Esophagus muscularis mucosa (tissue), 4 donors: ENCODE data around the gene DEDD. TPM values are rescaled to one million over a fixed set of nuclear protein-coding genes. Genes with fewer than 3 reads are reported as not detected.

ENCODE experiments used
- DNase-seq: peaks from one replicate; pipeline ENCODE4 v3.0.0-alpha.2; 2017; ENCODE audit errors: extremely low spot score
- H3K27ac ChIP-seq, 4 donors: fragments of 200-600 bp; sonication (generic); replicated peaks in 1 of 4; 1 replicate in 3 of 4; 2 replicates in 1 of 4; pipeline ENCODE4 v1.5.1; 2016 to 2019; ENCODE audit warnings: mild to moderate bottlenecking in 1 of 4
- H3K27me3 ChIP-seq, 4 donors: fragments of 200-600 bp; sonication (generic); one replicate each; pipeline versions ENCODE4 v1.5.1 to v1.6.0; 2016 to 2019
- H3K36me3 ChIP-seq, 4 donors: fragments of 200-600 bp; sonication (generic); one replicate each; pipeline ENCODE4 v1.5.1; 2016 to 2019
- H3K4me1 ChIP-seq, 4 donors: fragments of 200-600 bp; sonication (generic); one replicate each; pipeline ENCODE4 v1.5.1; 2016 to 2019
- H3K4me3 ChIP-seq, 4 donors: fragments of 200-600 bp; sonication (generic); 1 replicate in 2 of 4; 2 replicates in 2 of 4; pipeline ENCODE4 v1.5.1; 2016 to 2019; ENCODE audit warnings: mild to moderate bottlenecking in 4 of 4, moderate library complexity in 1 of 4
- H3K9me3 ChIP-seq, 4 donors: fragments of 200-600 bp; sonication (generic); 1 replicate in 3 of 4; 2 replicates in 1 of 4; pipeline ENCODE4 v1.5.1; 2016 to 2019
- EP300 ChIP-seq: sonication (generic); formaldehyde crosslinking; IDR thresholded peaks from one replicate; pipeline ENCODE4 v1.6.1; 2017; ENCODE audit warnings: antibody characterized with exemption
- POLR2A ChIP-seq: fragments of 450-650 bp; IDR thresholded peaks from one replicate; pipeline ENCODE4 v1.6.1; 2017; ENCODE audit warnings: antibody characterized with exemption, moderate library complexity, mild to moderate bottlenecking, low read depth
- POLR2AphosphoS5 ChIP-seq, 2 donors: sonication (generic); formaldehyde crosslinking; IDR thresholded peaks; one replicate each; pipeline ENCODE4 v1.6.1; 2017; ENCODE audit warnings: antibody characterized with exemption in 2 of 2
- WGBS: methylation state at CpG from one replicate; pipeline ENCODE4 v1.1.5; 2018; 5-methylcytosine and 5-hydroxymethylcytosine counted together
- intact Hi-C: fragments of 100-400 bp; cut with DNase I; formaldehyde crosslinking; loops from one replicate; pipeline ENCODE4 v1.15.1; 2023
- total RNA-seq, 4 donors: library from RNA; depleted of rRNA; stranded (reverse); fragments of >200 nt; gene quantifications; one replicate each; pipeline versions ENCODE4 v1.1.0 to v1.2.1, GENCODE V29; 2016
- TF ChIP-seq, protein P1 (sequence below), 3 experiments: fragments of 200-600 bp in 2 of 3; fragments of 450-650 bp in 1 of 3; sonication (generic) in 2 of 3; IDR thresholded peaks; one replicate each; pipeline ENCODE4 v1.5.1; 2017 to 2019; ENCODE audit warnings: antibody characterized with exemption in 3 of 3, mild to moderate bottlenecking in 2 of 3, moderate library complexity in 1 of 3

DEDD gene
- total RNA-seq, 4 donors from 2014 or later: 37.0 to 82.5 (median 47.7) TPM

DNA sequence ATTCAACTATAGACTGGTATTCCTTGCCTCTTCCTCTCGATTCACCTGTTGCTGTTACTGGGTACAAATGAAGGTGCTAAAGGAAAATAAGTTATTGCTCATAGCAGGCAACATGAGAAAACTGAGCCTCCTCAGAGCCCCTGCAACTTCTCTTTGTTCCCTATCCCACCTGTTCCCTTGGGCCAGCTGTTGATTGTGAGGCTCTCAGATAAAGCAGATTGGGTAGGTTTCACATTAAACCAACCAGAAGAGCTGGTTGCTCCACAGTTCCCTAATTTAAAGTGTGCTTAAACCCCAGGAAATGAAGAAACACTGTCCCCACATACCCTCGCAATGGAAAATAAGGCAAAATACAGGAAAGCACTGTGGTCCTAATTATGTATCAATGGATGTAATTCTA, 4.8 kb downstream of the DEDD start:
- TF ChIP-seq POLR2A (no peak), POLR2AphosphoS5 (IDR thresholded peaks at IDR 0.05) (no peak), EP300 (no peak)
- TF ChIP-seq, protein P1, sequence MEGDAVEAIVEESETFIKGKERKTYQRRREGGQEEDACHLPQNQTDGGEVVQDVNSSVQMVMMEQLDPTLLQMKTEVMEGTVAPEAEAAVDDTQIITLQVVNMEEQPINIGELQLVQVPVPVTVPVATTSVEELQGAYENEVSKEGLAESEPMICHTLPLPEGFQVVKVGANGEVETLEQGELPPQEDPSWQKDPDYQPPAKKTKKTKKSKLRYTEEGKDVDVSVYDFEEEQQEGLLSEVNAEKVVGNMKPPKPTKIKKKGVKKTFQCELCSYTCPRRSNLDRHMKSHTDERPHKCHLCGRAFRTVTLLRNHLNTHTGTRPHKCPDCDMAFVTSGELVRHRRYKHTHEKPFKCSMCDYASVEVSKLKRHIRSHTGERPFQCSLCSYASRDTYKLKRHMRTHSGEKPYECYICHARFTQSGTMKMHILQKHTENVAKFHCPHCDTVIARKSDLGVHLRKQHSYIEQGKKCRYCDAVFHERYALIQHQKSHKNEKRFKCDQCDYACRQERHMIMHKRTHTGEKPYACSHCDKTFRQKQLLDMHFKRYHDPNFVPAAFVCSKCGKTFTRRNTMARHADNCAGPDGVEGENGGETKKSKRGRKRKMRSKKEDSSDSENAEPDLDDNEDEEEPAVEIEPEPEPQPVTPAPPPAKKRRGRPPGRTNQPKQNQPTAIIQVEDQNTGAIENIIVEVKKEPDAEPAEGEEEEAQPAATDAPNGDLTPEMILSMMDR (IDR thresholded peaks at IDR 0.05): no peak
- no peak for DNase-seq
- intact Hi-C loops: no loop called here
- Histone ChIP-seq H3K36me3 (peaks cover 39 to 80% (median 52%) of the 10 kb centered on the region in 4 donors), H3K27me3 (no peaks in the 10 kb centered on the region), H3K9me3 (no peaks in the 10 kb centered on the region), H3K27ac (peak overlapping the region in 1 of 4 donors; percentile 15), H3K4me3 (no peak overlapping the region), H3K4me1 (peaks cover 26 to 57% (median 56%) of the 10 kb centered on the region in 4 donors)
- WGBS: 90% methylated on average over 2 of the region's 2 CpGs

GRCh38 chr1:161122967-161123366, 9.5 kb downstream of the DEDD start:
- Histone ChIP-seq H3K4me1 (peaks cover 29 to 51% (median 39%) of the 10 kb centered on the region in 4 donors), H3K36me3 (peaks cover 53 to 79% (median 67%) of the 10 kb centered on the region in 4 donors), H3K27me3 (no peaks in the 10 kb centered on the region), H3K4me3 (no peak overlapping the region), H3K9me3 (no peaks in the 10 kb centered on the region), H3K27ac (no peak overlapping the region)
- TF ChIP-seq POLR2AphosphoS5 (IDR thresholded peaks at IDR 0.05) (no peak), EP300 (no peak)
- WGBS: 89% methylated on average over 6 of the region's 6 CpGs
- DNase-seq: no peak
- intact Hi-C loops: no loop called here

DNA sequence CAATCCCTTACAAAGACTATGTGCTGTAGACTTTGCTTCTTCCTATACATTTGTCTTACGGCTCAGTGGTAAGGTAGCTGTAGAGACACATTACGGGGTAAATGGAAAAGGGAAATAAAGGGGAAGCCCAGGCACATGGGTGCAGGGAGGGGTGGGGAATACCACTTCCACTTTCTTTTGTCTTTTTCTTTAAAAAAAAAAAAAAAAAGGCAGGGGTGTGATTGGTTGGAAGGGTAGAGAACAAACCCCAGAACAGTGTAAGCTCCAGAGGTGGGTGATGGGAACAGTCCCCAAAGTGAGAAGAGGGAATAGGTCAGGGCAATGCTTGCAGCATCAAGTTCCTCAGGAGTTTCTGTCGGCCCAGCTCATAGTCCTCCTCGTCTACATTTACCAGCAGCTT, 10.6 kb downstream of the DEDD start:
- 71% methylated on average over 4 of the region's 4 CpGs for WGBS
- TF ChIP-seq POLR2AphosphoS5 (IDR thresholded peaks at IDR 0.05) (no peak), POLR2A (no peak), EP300 (no peak)
- TF ChIP-seq, protein P1 (IDR thresholded peaks at IDR 0.05): no peak

DNA sequence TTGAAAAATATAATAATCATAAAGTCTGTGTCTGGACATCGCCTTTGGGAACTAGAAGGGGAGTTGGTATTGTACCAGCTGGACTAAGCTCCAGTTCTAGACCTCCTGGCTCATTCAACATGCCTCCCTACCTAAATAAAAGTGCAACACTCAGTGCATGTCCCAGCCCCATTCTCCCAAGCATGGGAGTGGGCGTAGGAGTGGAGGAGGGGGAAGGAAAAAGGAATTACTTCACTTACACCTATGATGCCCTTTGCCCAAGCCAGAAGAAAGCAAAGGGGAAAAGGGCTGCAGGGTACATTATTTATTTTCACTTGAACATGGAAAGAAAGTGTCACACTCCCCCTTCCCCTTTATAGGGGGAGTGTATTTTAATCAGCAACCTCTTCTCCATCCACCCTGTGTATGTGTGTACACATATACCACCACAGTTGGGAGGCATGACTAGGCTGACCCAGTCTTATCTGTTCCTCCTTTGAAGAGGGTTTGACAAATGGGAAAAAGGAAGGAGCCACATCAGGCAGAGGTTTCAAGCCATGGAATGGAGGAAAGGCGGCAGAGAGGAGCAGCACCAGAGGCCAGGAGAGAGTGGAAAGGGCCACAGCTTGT, 11.3 kb downstream of the DEDD start:
- no peak overlapping the region for H3K4me3 ChIP-seq
- peaks cover 31 to 47% (median 37%) of the 10 kb centered on the region in 4 donors for H3K4me1 ChIP-seq
- TF ChIP-seq POLR2A: no peak
- TF ChIP-seq, protein P1 (IDR thresholded peaks at IDR 0.05): no peak
- no peak for TF ChIP-seq EP300
- no peak for TF ChIP-seq POLR2AphosphoS5 (IDR thresholded peaks at IDR 0.05)
- H3K27ac ChIP-seq: peak overlapping the region in 1 of 4 donors; percentile 95
- peaks cover 46 to 63% (median 54%) of the 10 kb centered on the region in 4 donors for H3K36me3 ChIP-seq
- DNase-seq: no peak
- H3K9me3 ChIP-seq: no peaks in the 10 kb centered on the region
- no peaks in the 10 kb centered on the region for H3K27me3 ChIP-seq
- intact Hi-C loops: no loop called here
- 86% methylated on average over 3 of the region's 3 CpGs for WGBS

More for the DNA sequence above, 10.6 kb downstream of the DEDD start:
- no peak for DNase-seq
- intact Hi-C loops: no loop called here
- H3K27me3 ChIP-seq: no peaks in the 10 kb centered on the region
- H3K36me3 ChIP-seq: peaks cover 48 to 68% (median 59%) of the 10 kb centered on the region in 4 donors
- no peak overlapping the region for H3K4me3 ChIP-seq
- no peaks in the 10 kb centered on the region for H3K9me3 ChIP-seq
- no peak overlapping the region for H3K27ac ChIP-seq
- peaks cover 27 to 47% (median 33%) of the 10 kb centered on the region in 4 donors for H3K4me1 ChIP-seq

DNA sequence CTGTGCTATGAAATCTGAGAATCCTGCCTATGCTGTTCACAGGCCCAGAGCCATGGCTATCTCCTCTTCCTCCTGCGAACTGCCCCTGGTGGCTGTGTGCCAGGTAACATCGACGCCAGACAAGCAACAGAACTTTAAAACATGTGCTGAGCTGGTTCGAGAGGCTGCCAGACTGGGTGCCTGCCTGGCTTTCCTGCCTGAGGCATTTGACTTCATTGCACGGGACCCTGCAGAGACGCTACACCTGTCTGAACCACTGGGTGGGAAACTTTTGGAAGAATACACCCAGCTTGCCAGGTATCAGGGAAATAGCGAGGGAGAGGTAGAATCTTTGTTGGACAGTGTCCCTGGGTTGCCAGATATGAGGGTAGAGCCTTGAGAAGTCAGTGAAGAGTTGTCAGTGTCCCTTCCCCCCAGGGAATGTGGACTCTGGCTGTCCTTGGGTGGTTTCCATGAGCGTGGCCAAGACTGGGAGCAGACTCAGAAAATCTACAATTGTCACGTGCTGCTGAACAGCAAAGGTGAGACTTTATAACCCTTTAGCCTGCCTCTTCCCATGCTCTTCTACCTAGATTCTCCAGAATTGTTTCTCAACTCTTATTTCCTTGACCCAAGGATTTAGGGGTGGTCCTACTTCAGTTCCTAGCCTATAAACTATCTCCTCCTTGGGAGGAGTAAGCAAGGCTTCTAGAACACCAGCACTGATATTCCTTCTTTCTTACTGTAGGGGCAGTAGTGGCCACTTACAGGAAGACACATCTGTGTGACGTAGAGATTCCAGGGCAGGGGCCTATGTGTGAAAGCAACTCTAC, 13.2 kb downstream of the DEDD start:
- Histone ChIP-seq H3K9me3 (no peaks in the 10 kb centered on the region), H3K27me3 (no peaks in the 10 kb centered on the region), H3K4me1 (peaks cover 44 to 64% (median 50%) of the 10 kb centered on the region in 4 donors), H3K27ac (peak overlapping the region; percentile 93 to 96 (median 95)), H3K36me3 (peaks cover 38 to 54% (median 45%) of the 10 kb centered on the region in 4 donors), H3K4me3 (peak overlapping the region; percentile 88 to 99 (median 96))
- TF ChIP-seq EP300: no peak
- TF ChIP-seq, protein P1 (IDR thresholded peaks at IDR 0.05): peak in 2 of 3 experiments; percentile 26 to 41
- peak in 1 of 2 donors; percentile 47 for TF ChIP-seq POLR2AphosphoS5 (IDR thresholded peaks at IDR 0.05)
- no peak for TF ChIP-seq POLR2A
- WGBS: 34% methylated on average over 9 of the region's 10 CpGs
- intact Hi-C loops: loop anchor here (10.0 kb wide), 1 partner anchor 284 kb away; no protein-coding TSS in a partner anchor
- no peak for DNase-seq
